GM23338 (cell line): ENCODE measurements around the gene NUCKS1.

Source experiments
- CREB1 ChIP-seq: fragments of 250-450 bp; sonication (Bioruptor Pico); IDR thresholded peaks from 2 replicates; pipeline ENCODE4 v1.5.0; 2020; ENCODE audit warnings: low read depth, mild to moderate bottlenecking, moderate library complexity
- CTCF ChIP-seq, 2 experiments: fragments of 200-600 bp in 1 of 2; sonication (generic) in 1 of 2; conservative IDR thresholded peaks; 2 replicates each; pipeline versions ENCODE4 v1.5.1 to v1.6.1; 2016 to 2017; ENCODE audit warnings: antibody characterized with exemption in 2 of 2, low read depth in 2 of 2, mild to moderate bottlenecking in 2 of 2, moderate library complexity in 1 of 2
- POLR2AphosphoS5 ChIP-seq: IDR thresholded peaks from 2 replicates; pipeline ENCODE4 v1.6.1; 2016; ENCODE audit warnings: antibody characterized with exemption, low read depth

- TF ChIP-seq CTCF (conservative IDR thresholded peaks at IDR 0.05; ENCODE audit: low read depth in 2 of 2), result no peak
- TF ChIP-seq POLR2AphosphoS5, result no peak
- no peak for TF ChIP-seq CREB1
These were observed 44.2 kb upstream of the NUCKS1 start for GRCh38 chr1:205794011-205794730.
